DMS53 treated with DMSO at 0.1 percent for 48 hours (cell line): ENCODE results near the gene ELAVL1.
"Not testable (repeated sequence)": the region's sequence is repeated elsewhere in the genome, so short reads cannot be mapped to it uniquely, and the experiment has no call there.

Source experiments
- DNase-seq: peaks from one replicate; lab custom pipeline; 2025; ENCODE audit not compliant: unreplicated experiment; lab: John Stamatoyannopoulos, UW

The ELAVL1 gene

GRCh38 chr19:8005534-8006256, at the start of gene ELAVL1:
TSS of gene ELAVL1 (minus strand) at chr19:8005641. CDS start at chr19:7991815, 13,826 bp downstream.
- DNase-seq = peak; percentile 69

DNA sequence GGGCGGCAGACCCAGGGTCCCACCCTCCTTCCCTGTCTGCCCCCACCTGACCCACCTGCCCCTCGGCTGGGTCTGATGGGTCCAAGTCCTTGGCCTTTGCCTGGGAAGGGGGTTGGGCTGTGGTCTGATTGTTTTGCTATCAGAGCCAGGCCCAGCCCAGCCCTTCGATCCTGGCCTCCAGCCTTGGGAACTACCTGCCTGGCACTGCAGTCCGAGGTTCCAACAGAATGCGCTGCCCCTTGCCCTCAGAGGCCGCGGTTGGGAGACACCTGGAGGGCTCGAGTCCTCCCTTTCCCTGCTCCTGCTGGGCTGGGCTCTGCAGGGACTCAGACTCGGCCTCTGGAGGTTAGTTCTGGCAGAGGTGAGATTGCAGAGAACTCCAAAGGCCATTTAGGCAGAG, 48.7 kb upstream of the ELAVL1 start:
- DNase-seq = no peak

DNA sequence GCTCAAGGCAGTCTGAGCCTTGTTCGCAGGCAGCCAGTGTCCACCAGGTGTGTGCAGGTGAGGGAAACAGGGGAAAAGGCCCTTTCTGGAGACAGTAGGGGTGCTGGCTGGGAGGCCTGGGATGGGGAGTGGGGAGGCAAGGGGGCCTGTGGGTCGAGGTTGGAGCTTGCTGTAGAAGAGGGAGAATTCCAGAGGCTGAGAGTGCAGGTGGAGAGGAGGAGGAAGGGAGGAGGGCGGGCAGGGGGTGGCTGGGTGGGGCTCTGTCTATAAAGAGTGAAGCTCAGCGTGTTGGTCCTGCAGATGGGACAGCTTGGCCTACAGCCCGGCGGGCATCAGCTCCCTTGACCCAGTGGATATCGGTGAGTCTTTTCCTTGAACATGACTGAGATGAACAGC, 47.0 kb upstream of the ELAVL1 start, which contains the start of gene CCL25:
Gene CCL25 (plus strand): TSS at position 297 of the 396 bp plus-strand sequence. CDS start 290 bp downstream, outside the sequence.
- no peak for DNase-seq

- DNase-seq = peak; percentile 27
These were observed 45.0 kb upstream of the ELAVL1 start for GRCh38 chr19:8050274-8051096.

GRCh38 chr19:8046569-8047165, 41.2 kb upstream of the ELAVL1 start:
- DNase-seq = no peak

DNA sequence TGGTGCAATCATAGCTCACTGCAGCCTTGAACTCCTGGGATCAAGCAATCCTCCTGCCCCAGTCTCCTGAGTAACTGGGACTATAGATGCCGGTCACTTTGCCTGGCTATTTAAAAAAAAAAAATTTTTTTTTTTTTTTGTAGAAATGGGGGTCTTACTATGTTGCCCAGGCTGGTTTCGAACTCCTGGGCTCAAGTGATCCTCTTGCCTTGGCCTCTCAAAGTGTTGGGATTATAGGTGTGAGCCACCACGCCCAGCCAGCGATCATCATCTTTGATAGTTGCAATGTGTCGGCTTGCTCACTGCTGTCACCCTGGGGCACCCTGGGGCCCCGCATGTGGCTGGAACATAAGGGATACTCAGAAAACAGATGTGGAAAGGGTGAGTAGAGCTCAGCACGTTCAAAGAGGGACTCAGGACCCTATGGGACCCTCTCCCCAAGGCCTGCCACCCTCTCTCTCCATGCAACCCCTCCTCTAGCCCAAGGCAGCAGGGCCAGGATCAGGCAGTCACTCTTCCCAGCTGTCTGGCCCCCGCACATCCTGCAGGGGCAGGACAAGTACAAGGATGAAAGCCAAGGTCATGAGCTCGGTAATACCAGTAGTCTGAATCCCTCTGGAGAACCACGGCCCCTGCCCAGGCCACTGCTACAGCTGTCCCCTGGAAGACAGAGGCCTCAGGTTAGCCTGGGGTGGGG, 40.6 kb upstream of the ELAVL1 start:
- no peak for DNase-seq

GRCh38 chr19:8044018-8044417, 38.6 kb upstream of the ELAVL1 start:
- DNase-seq = no peak

- DNase-seq = no peak
These were observed 37.5 kb upstream of the ELAVL1 start for GRCh38 chr19:8042900-8043299.

GRCh38 chr19:8041531-8041931, 36.1 kb upstream of the ELAVL1 start:
- no peak for DNase-seq

DNA sequence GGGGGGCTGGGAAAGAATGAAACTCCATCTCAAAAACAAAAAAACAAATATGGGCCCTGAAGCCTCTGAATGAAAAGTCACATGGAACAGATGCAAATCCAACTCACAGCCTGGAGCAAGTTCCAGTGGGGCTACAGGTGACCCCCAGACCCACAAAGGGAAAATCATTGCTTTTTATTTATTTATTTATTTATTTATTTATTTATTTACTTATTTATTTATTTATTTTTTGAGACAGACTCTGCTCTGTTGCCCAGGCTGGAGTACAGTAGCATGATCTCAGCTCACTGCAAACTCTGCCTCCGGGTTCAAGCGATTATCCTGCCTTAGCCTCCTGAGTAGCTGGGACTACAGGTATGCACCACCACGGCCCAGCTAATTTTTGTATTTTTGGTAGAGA, 33.8 kb upstream of the ELAVL1 start:
- no peak for DNase-seq

DNA sequence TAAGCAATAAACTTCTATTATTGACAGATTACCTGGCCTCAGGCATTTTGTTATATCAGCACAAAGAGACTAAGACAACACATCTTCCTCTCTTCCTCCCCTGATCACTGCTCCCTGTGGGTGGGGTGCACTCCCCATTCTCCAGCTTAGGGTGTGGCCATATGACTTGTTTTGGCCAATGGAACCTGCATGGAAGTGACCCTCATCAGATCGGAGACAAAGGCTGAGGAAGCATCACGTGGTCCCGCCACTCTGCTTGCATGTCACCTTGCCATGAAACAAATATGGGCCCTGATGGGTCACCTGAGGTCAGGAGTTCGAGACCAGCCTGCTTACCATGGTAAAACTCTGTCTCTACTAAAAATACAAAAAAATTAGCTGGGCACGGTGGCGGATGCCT, 33.4 kb upstream of the ELAVL1 start:
- DNase-seq = no peak

- DNase-seq = peak; percentile 1
These were observed 31.1 kb upstream of the ELAVL1 start for GRCh38 chr19:8036434-8037099.

DNA sequence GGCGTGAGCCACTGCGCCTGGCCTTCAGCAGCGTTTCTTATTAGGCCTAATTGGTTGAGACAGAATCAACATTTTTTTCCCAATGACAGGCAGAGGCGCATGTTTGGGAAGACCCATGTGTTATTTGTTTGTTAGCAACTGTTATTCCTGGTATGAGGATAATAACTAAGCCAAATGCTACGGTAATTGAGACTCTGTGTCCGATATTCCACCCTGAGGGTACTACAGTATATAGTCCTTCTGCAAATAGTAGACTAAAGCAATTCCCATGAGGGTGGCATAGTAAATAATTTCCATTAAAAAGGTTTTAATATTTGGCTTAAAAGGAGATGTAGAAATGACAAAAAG, 28.7 kb upstream of the ELAVL1 start:
- no peak for DNase-seq

- not testable (repeated sequence) for DNase-seq
These were observed 28.1 kb upstream of the ELAVL1 start for GRCh38 chr19:8033287-8034177.

GRCh38 chr19:8030960-8031359, 25.5 kb upstream of the ELAVL1 start:
- DNase-seq = no peak

GRCh38 chr19:8028951-8029491, 23.6 kb upstream of the ELAVL1 start:
- no peak for DNase-seq

- DNase-seq = no peak
These were observed 19.9 kb upstream of the ELAVL1 start for GRCh38 chr19:8025316-8025715.

- not testable (repeated sequence) for DNase-seq
These were observed 18.8 kb upstream of the ELAVL1 start for GRCh38 chr19:8024256-8024655.

GRCh38 chr19:8023371-8023770, 17.9 kb upstream of the ELAVL1 start:
- no peak for DNase-seq
